GM23338 (cell line): Measurements from ENCODE around the gene CDH23.

ENCODE experiments used
- CTCF ChIP-seq, 2 experiments: fragments of 200-600 bp in 1 of 2; sonication (generic) in 1 of 2; conservative IDR thresholded peaks; 2 replicates each; pipeline versions ENCODE4 v1.5.1 to v1.6.1; 2016 to 2017; ENCODE audit warnings: antibody characterized with exemption in 2 of 2, low read depth in 2 of 2, mild to moderate bottlenecking in 2 of 2, moderate library complexity in 1 of 2
- EZH2 ChIP-seq: fragments of 200-600 bp; sonication (generic); IDR thresholded peaks from one replicate; pipeline ENCODE4 v1.8.0; 2017; ENCODE audit warnings: antibody characterized with exemption, mild to moderate bottlenecking, low read depth; ENCODE audit not compliant: unreplicated experiment
- EZH2phosphoT487 ChIP-seq: fragments of 200-600 bp; sonication (generic); IDR thresholded peaks from one replicate; pipeline ENCODE4 v1.8.1; 2018; ENCODE audit warnings: antibody characterized with exemption; ENCODE audit not compliant: unreplicated experiment
- JUNB ChIP-seq: IDR thresholded peaks from one replicate; pipeline ENCODE4 v1.6.1; 2016; ENCODE audit warnings: antibody characterized with exemption; ENCODE audit not compliant: unreplicated experiment
- POLR2AphosphoS5 ChIP-seq: IDR thresholded peaks from 2 replicates; pipeline ENCODE4 v1.6.1; 2016; ENCODE audit warnings: antibody characterized with exemption, low read depth
- REST ChIP-seq: IDR thresholded peaks from one replicate; pipeline ENCODE4 v1.6.1; 2018; ENCODE audit warnings: antibody characterized with exemption; ENCODE audit not compliant: unreplicated experiment
- ZNF114 ChIP-seq: fragments of 250-450 bp; sonication (Bioruptor Pico); IDR thresholded peaks from 2 replicates; pipeline ENCODE4 v1.5.0; 2020; ENCODE audit warnings: mild to moderate bottlenecking, moderate library complexity
- ZNF462 ChIP-seq: fragments of 250-450 bp; sonication (Bioruptor Pico); IDR thresholded peaks from 2 replicates; pipeline ENCODE4 v1.5.0; 2020; ENCODE audit warnings: mild to moderate bottlenecking, moderate library complexity

- no peak for TF ChIP-seq CTCF (conservative IDR thresholded peaks at IDR 0.05; ENCODE audit: low read depth in 2 of 2)
- no peak for TF ChIP-seq EZH2
- TF ChIP-seq ZNF114, result no peak
- no peak for TF ChIP-seq REST
- TF ChIP-seq JUNB, result no peak
- TF ChIP-seq POLR2AphosphoS5, result no peak
- no peak for TF ChIP-seq EZH2phosphoT487
- no peak for TF ChIP-seq ZNF462 (CRISPR knock-in tag)
Measured at GRCh38 chr10:71448146-71448545, 51.4 kb downstream of the CDH23 start.
